ENCODE data around the gene FOXL2NB. TPM values are rescaled to one million over a fixed set of nuclear protein-coding genes. Genes with fewer than 3 reads are reported as not detected.

FOXL2NB gene
- total RNA-seq, 1 experiment from 2014 or later, result 2.6 TPM

GRCh38 chr3:138928727-138929372 is 18.2 kb upstream of the FOXL2NB start:
- no peak for DNase-seq (ENCODE audit: low read depth)

- DNase-seq (ENCODE audit: low read depth), result no peak
These were observed 13.8 kb upstream of the FOXL2NB start for GRCh38 chr3:138933068-138933668.

- DNase-seq (ENCODE audit: low read depth), result peak; percentile 41
These were observed 12.9 kb upstream of the FOXL2NB start for GRCh38 chr3:138933981-138934691.

DNA sequence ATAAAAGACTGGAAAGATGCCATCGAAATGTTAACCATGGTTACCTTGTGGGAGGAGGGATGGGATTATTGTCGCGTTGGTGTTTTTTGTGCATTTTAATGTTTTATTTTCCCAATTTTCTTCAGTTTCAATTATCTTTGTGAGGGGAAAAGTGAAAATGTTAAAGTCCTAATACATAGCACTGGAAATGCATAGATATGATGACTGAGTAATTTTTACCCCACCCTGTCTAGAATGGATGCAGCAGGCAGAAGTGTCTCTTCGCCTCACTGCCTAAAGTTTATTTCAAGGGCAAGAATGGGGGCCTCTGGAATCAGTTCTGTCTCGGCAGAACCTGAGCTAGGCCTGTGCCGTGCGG is 11.5 kb upstream of the FOXL2NB start:
- no peak for DNase-seq (ENCODE audit: low read depth)

GRCh38 chr3:138935863-138936740 is 10.9 kb upstream of the FOXL2NB start:
- DNase-seq (ENCODE audit: low read depth), result peak; percentile 75

GRCh38 chr3:138936741-138937689 is 10.0 kb upstream of the FOXL2NB start:
- DNase-seq (ENCODE audit: low read depth), result no peak

DNA sequence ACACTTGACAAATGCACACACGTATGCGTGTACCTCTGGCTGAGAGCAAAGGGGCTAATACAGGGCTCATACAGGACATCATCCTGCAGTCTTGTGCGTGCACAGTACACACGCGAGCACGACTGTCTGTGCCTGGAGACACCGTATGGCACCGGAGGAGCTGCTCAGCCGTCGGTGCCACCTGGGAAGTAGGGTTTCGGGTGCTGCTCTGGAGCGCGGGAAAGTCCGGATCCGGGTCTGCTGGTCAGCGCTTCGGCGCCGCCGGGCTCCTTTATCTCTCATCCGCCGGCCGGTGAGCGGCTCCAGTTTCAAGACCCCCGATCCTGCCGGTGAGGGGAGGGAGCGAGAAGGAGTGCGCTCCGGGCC is 9.3 kb upstream of the FOXL2NB start:
- no peak for DNase-seq (ENCODE audit: low read depth)

GRCh38 chr3:138938056-138938876 is 8.8 kb upstream of the FOXL2NB start:
- DNase-seq (ENCODE audit: low read depth), result no peak

GRCh38 chr3:138938877-138939560 is 8.0 kb upstream of the FOXL2NB start:
- no peak for DNase-seq (ENCODE audit: low read depth)

GRCh38 chr3:138939561-138940241 is 7.3 kb upstream of the FOXL2NB start:
- no peak for DNase-seq (ENCODE audit: low read depth)

DNA sequence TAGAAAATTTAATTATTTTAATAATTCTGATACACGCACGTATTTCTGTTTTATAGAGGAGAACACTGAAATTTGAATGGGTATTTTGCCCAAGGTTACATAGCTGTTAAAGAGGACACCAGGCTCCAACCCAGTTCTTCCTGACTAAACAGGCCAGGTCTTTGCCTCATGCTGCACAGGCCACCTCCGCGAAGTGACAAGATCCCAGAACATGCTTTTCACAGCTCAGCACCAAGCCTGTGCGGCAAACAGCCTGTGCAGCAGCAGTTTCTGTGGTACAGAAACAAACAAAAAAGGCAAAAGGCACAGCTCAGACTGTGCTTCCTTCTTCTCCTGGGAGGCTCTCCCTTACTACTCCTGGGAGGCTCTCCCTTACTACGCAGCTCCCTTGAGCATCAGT is 6.6 kb upstream of the FOXL2NB start:
- no peak for DNase-seq (ENCODE audit: low read depth)

GRCh38 chr3:138941259-138941885 is 5.6 kb upstream of the FOXL2NB start:
- DNase-seq (ENCODE audit: low read depth), result peak; percentile 61

DNA sequence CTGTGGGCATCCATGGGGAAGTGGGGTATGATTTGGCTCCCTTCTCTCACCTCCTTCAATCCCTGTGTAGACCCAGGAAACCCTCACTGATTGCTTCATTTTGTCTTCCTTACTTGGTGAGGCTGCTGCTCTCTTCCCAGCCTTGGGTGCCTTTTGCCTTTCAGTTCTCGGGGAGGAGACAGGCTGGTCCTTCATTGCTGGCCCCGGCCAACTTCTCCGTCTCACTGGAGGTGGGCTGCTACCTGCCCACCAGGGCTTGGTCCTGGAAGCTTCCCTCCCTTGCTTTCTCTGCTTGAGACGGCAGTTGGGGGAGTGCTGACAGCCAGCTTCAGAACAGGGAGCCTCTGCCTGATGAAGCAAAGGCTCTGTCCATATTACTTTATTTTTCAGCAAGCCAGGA is 4.7 kb upstream of the FOXL2NB start:
- DNase-seq (ENCODE audit: low read depth), result no peak

- DNase-seq (ENCODE audit: low read depth), result no peak
These were observed 4.0 kb upstream of the FOXL2NB start for GRCh38 chr3:138942861-138943623.

- no peak for DNase-seq (ENCODE audit: low read depth)
These were observed 3.0 kb upstream of the FOXL2NB start for GRCh38 chr3:138943724-138944653.

DNA sequence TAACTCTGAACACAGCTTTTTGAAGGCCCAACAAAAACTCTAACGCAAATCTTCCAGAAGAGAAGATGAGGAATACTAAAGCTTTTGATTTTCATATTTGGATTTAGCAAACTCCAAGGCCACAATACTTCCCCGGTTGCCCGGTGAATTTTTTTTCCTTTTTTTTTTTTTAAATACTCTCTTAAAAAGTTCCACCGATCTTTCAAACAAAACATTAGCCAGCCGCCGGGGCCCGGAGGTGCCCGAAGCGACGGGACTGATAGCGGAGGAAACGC is 2.4 kb upstream of the FOXL2NB start:
- DNase-seq (ENCODE audit: low read depth), result no peak

All from M059J (cell line).